Sigmoid colon (tissue), 7 donors: ENCODE results near the gene DROSHA. TPM values are rescaled to one million over a fixed set of nuclear protein-coding genes. Genes with fewer than 3 reads are reported as not detected.

ENCODE experiments used
- DNase-seq: peaks from one replicate; pipeline ENCODE4 v3.0.0-alpha.2; 2019
- H3K27ac ChIP-seq, 4 donors: fragments of 200-600 bp; sonication (generic); one replicate each; pipeline ENCODE4 v1.5.1; 2016 to 2019; ENCODE audit warnings: mild to moderate bottlenecking in 1 of 4
- H3K27me3 ChIP-seq, 3 donors: fragments of 200-600 bp; sonication (generic); one replicate each; pipeline ENCODE4 v1.5.1; 2019; ENCODE audit warnings: mild to moderate bottlenecking in 1 of 3
- H3K36me3 ChIP-seq, 4 donors: fragments of 200-600 bp; sonication (generic); one replicate each; pipeline ENCODE4 v1.5.1; 2016 to 2019
- H3K4me1 ChIP-seq, 4 donors: fragments of 200-600 bp; sonication (generic); one replicate each; pipeline ENCODE4 v1.5.1; 2017 to 2019
- H3K4me3 ChIP-seq, 4 donors: fragments of 200-600 bp; sonication (generic); one replicate each; pipeline ENCODE4 v1.5.1; 2017 to 2019; ENCODE audit warnings: mild to moderate bottlenecking in 2 of 4, moderate library complexity in 1 of 4
- H3K9me3 ChIP-seq, 4 donors: fragments of 200-600 bp in 3 of 4; sonication (generic) in 3 of 4; one replicate each; pipeline versions ENCODE4 v1.5.1 to v1.6.1; 2013 to 2019
- CTCF ChIP-seq, 4 experiments: fragments of 450-650 bp in 3 of 4; fragments of 200-600 bp in 1 of 4; IDR thresholded peaks; one replicate each; pipeline ENCODE4 v1.5.1; 2016 to 2019; ENCODE audit warnings: antibody characterized with exemption in 4 of 4, mild to moderate bottlenecking in 3 of 4, moderate library complexity in 2 of 4
- EP300 ChIP-seq, 4 donors: sonication (generic); formaldehyde crosslinking; IDR thresholded peaks; one replicate each; pipeline ENCODE4 v1.6.1; 2017; ENCODE audit warnings: antibody characterized with exemption in 4 of 4
- POLR2A ChIP-seq, 2 donors: fragments of 450-650 bp; IDR thresholded peaks; one replicate each; pipeline ENCODE4 v1.6.1; 2016; ENCODE audit warnings: antibody characterized with exemption in 2 of 2, mild to moderate bottlenecking in 2 of 2, moderate library complexity in 2 of 2
- POLR2AphosphoS5 ChIP-seq, 4 donors: sonication (generic); formaldehyde crosslinking; IDR thresholded peaks; one replicate each; pipeline ENCODE4 v1.6.1; 2017; ENCODE audit warnings: antibody characterized with exemption in 4 of 4
- WGBS, 2 donors: extraction: QIAGEN DNeasy Blood & Tissue Kit; methylation state at CpG; one replicate each; pipeline ENCODE4 v1.1.7; 2013; 5-methylcytosine and 5-hydroxymethylcytosine counted together
- intact Hi-C: fragments of 100-400 bp; cut with DNase I; formaldehyde crosslinking; loops from one replicate; pipeline ENCODE4 v1.15.1; 2023
- polyA plus RNA-seq, 3 donors: library from polyadenylated mRNA; stranded (reverse); fragments of 200-250 nt; gene quantifications; one replicate each; pipeline ENCODE4 v1.2.3, GENCODE V29; 2013
- total RNA-seq, 4 donors: library from RNA; depleted of rRNA; stranded (reverse); fragments of >200 nt; gene quantifications; one replicate each; pipeline ENCODE4 v1.1.0, GENCODE V29; 2016
- donor health status: healthy with polysubstance abuse.
- donor health status: Bipolar disorder and iron deficiency.
- donor health status: healthy.

The DROSHA gene
- total and polyA plus RNA-seq, 7 donors = 17.3 to 57.6 (median 28.6) TPM

- H3K27ac ChIP-seq = no peak overlapping the region
- WGBS, 2 donors = 95 to 98% methylated on average over 2 of the region's 2 CpGs
- H3K9me3 ChIP-seq = no peaks in the 10 kb centered on the region
- DNase-seq = no peak
- peaks cover 0 to 79% (median 11%) of the 10 kb centered on the region in 4 donors for H3K36me3 ChIP-seq
- H3K27me3 ChIP-seq = no peaks in the 10 kb centered on the region
- intact Hi-C loops = no loop called here
- no peaks in the 10 kb centered on the region for H3K4me1 ChIP-seq
- TF ChIP-seq EP300 (IDR thresholded peaks at IDR 0.05) (no peak), POLR2A (IDR thresholded peaks at IDR 0.05) (no peak), POLR2AphosphoS5 (IDR thresholded peaks at IDR 0.05) (no peak), CTCF (IDR thresholded peaks at IDR 0.05) (no peak)
- H3K4me3 ChIP-seq = no peak overlapping the region
Measured at GRCh38 chr5:31415960-31416359, 115.9 kb downstream of the DROSHA start.

GRCh38 chr5:31415009-31415923 lies 116.6 kb downstream of the DROSHA start:
- TF ChIP-seq POLR2AphosphoS5 (IDR thresholded peaks at IDR 0.05) (no peak), EP300 (IDR thresholded peaks at IDR 0.05) (no peak), POLR2A (IDR thresholded peaks at IDR 0.05) (no peak)
- H3K27me3 ChIP-seq = no peaks in the 10 kb centered on the region
- H3K9me3 ChIP-seq = no peaks in the 10 kb centered on the region
- intact Hi-C loops = no loop called here
- no peak overlapping the region for H3K27ac ChIP-seq
- no peaks in the 10 kb centered on the region for H3K4me1 ChIP-seq
- no peak for DNase-seq
- WGBS, 2 donors = 84 to 85% methylated on average over 6 of the region's 6 CpGs
- H3K4me3 ChIP-seq = no peak overlapping the region
- peaks cover 0 to 72% (median 8%) of the 10 kb centered on the region in 4 donors for H3K36me3 ChIP-seq

GRCh38 chr5:31413030-31413812 lies 118.7 kb downstream of the DROSHA start:
- Histone ChIP-seq H3K27ac (no peak overlapping the region), H3K36me3 (peaks cover 0 to 57% (median 4%) of the 10 kb centered on the region in 4 donors), H3K4me1 (peaks cover 0 to 14% (median 3%) of the 10 kb centered on the region in 4 donors), H3K27me3 (no peaks in the 10 kb centered on the region), H3K9me3 (no peaks in the 10 kb centered on the region), H3K4me3 (no peak overlapping the region)
- 93 to 95% methylated on average over 8 of the region's 8 CpGs for WGBS, 2 donors
- intact Hi-C loops = no loop called here
- TF ChIP-seq POLR2A (IDR thresholded peaks at IDR 0.05) (no peak), CTCF (IDR thresholded peaks at IDR 0.05) (no peak), EP300 (IDR thresholded peaks at IDR 0.05) (no peak)
- no peak for DNase-seq

- no peak overlapping the region for H3K4me3 ChIP-seq
- intact Hi-C loops = no loop called here
- H3K36me3 ChIP-seq = peaks cover 0 to 51% (median 0%) of the 10 kb centered on the region in 4 donors
- H3K27ac ChIP-seq = no peak overlapping the region
- peaks cover 0 to 18% (median 4%) of the 10 kb centered on the region in 4 donors for H3K4me1 ChIP-seq
- TF ChIP-seq POLR2AphosphoS5 (IDR thresholded peaks at IDR 0.05) = no peak
- TF ChIP-seq POLR2A (IDR thresholded peaks at IDR 0.05) = no peak
- no peak for TF ChIP-seq CTCF (IDR thresholded peaks at IDR 0.05)
- no peak for TF ChIP-seq EP300 (IDR thresholded peaks at IDR 0.05)
- H3K27me3 ChIP-seq = no peaks in the 10 kb centered on the region
- H3K9me3 ChIP-seq = no peaks in the 10 kb centered on the region
- 69 to 95% methylated on average over 1 of the region's 1 CpG for WGBS, 2 donors
- no peak for DNase-seq
Measured at GRCh38 chr5:31412324-31412723, 119.6 kb downstream of the DROSHA start.

GRCh38 chr5:31410089-31410488 lies 121.8 kb downstream of the DROSHA start:
- Histone ChIP-seq H3K27ac (no peak overlapping the region), H3K36me3 (peaks cover 0 to 54% (median 2%) of the 10 kb centered on the region in 4 donors), H3K4me1 (peaks cover 0 to 18% (median 4%) of the 10 kb centered on the region in 4 donors), H3K9me3 (no peaks in the 10 kb centered on the region), H3K27me3 (no peaks in the 10 kb centered on the region), H3K4me3 (no peak overlapping the region)
- intact Hi-C loops = no loop called here
- WGBS, 2 donors = 96 to 97% methylated on average over 5 of the region's 5 CpGs
- no peak for DNase-seq
- TF ChIP-seq EP300 (IDR thresholded peaks at IDR 0.05) = no peak
- TF ChIP-seq POLR2AphosphoS5 (IDR thresholded peaks at IDR 0.05) = no peak
- TF ChIP-seq CTCF (IDR thresholded peaks at IDR 0.05) = no peak
- TF ChIP-seq POLR2A (IDR thresholded peaks at IDR 0.05) = no peak
